Prostate gland (tissue), 2 donors: ENCODE results near the gene RAB3C. TPM values are rescaled to one million over a fixed set of nuclear protein-coding genes. Genes with fewer than 3 reads are reported as not detected.

Experiments
- DNase-seq: peaks from one replicate; pipeline ENCODE4 v3.0.0-alpha.2; 2019; ENCODE audit warnings: low spot score
- H3K27ac ChIP-seq, 2 donors: fragments of 200-600 bp; sonication (generic); 2 replicates each; pipeline ENCODE4 v1.5.1; 2017 to 2019
- H3K27me3 ChIP-seq: fragments of 200-600 bp; sonication (generic); replicated peaks from 2 replicates; pipeline ENCODE4 v1.5.1; 2019; ENCODE audit not compliant: insufficient read depth
- H3K36me3 ChIP-seq, 2 donors: fragments of 200-600 bp; sonication (generic); 1 replicate in 1 of 2; 2 replicates in 1 of 2; pipeline versions ENCODE4 v1.5.1 to v1.8.1; 2017 to 2019
- H3K4me1 ChIP-seq: fragments of 200-600 bp; sonication (generic); replicated peaks from 2 replicates; pipeline ENCODE4 v1.5.1; 2019
- H3K4me3 ChIP-seq, 2 donors: fragments of 200-600 bp; sonication (generic); 2 replicates each; pipeline ENCODE4 v1.5.1; 2017 to 2019
- H3K9me3 ChIP-seq: fragments of 200-600 bp; sonication (generic); 2 replicates; pipeline ENCODE4 v1.5.1; 2017
- CTCF ChIP-seq, 4 experiments: fragments of 200-600 bp in 2 of 4; fragments of 450-650 bp in 2 of 4; sonication (generic) in 2 of 4; IDR thresholded peaks; 1 replicate in 3 of 4; 2 replicates in 1 of 4; pipeline ENCODE4 v1.5.1; 2016 to 2019; ENCODE audit warnings: antibody characterized with exemption in 4 of 4, mild to moderate bottlenecking in 2 of 4, moderate library complexity in 2 of 4
- POLR2A ChIP-seq: fragments of 450-650 bp; IDR thresholded peaks from one replicate; pipeline ENCODE4 v1.6.1; 2016; ENCODE audit warnings: antibody characterized with exemption, mild to moderate bottlenecking
- POLR2AphosphoS5 ChIP-seq: sonication (generic); formaldehyde crosslinking; IDR thresholded peaks from one replicate; pipeline ENCODE4 v1.6.1; 2017; ENCODE audit warnings: antibody characterized with exemption
- WGBS: methylation state at CpG from one replicate; pipeline ENCODE4 v1.1.5; 2018; 5-methylcytosine and 5-hydroxymethylcytosine counted together
- intact Hi-C: fragments of 100-400 bp; cut with DNase I; formaldehyde crosslinking; loops from one replicate; pipeline ENCODE4 v1.14.2; 2022
- total RNA-seq, 2 donors: library from RNA; depleted of rRNA; stranded (reverse); fragments of >200 nt; gene quantifications; one replicate each; pipeline ENCODE4 v1.1.0, GENCODE V29; 2016

RAB3C gene
- total RNA-seq, 2 donors from 2014 or later = 0.45 TPM; not detected in 1

- intact Hi-C loops = no loop called here
- H3K27ac ChIP-seq = no peak overlapping the region
Measured at GRCh38 chr5:58818465-58818864, 235.6 kb downstream of the RAB3C start.

GRCh38 chr5:58825441-58825840 is 242.6 kb downstream of the RAB3C start:
- WGBS = 76% methylated on average over 2 of the region's 2 CpGs

More at GRCh38 chr5:58818465-58818864, 235.6 kb downstream of the RAB3C start:
- WGBS = 88% methylated on average over 1 of the region's 1 CpG
- no peak overlapping the region for H3K4me3 ChIP-seq
- H3K36me3 ChIP-seq = no peaks in the 10 kb centered on the region
- H3K9me3 ChIP-seq = no peaks in the 10 kb centered on the region
- no peaks in the 10 kb centered on the region for H3K4me1 ChIP-seq
- no peak for DNase-seq
- TF ChIP-seq CTCF (IDR thresholded peaks at IDR 0.05) (no peak), POLR2AphosphoS5 (no peak), POLR2A (no peak)
- H3K27me3 ChIP-seq = no peaks in the 10 kb centered on the region

GRCh38 chr5:58825899-58826298 is 243.0 kb downstream of the RAB3C start:
- no peaks in the 10 kb centered on the region for H3K27me3 ChIP-seq
- H3K27ac ChIP-seq = no peak overlapping the region
- H3K36me3 ChIP-seq = no peaks in the 10 kb centered on the region
- H3K4me1 ChIP-seq = no peaks in the 10 kb centered on the region
- no peak for TF ChIP-seq POLR2A
- no peak for TF ChIP-seq CTCF (IDR thresholded peaks at IDR 0.05)
- TF ChIP-seq POLR2AphosphoS5 = no peak
- H3K9me3 ChIP-seq = no peaks in the 10 kb centered on the region
- 76% methylated on average over 3 of the region's 3 CpGs for WGBS
- no peak for DNase-seq
- intact Hi-C loops = no loop called here
- no peak overlapping the region for H3K4me3 ChIP-seq

More at GRCh38 chr5:58825441-58825840, 242.6 kb downstream of the RAB3C start:
- Histone ChIP-seq H3K36me3 (no peaks in the 10 kb centered on the region), H3K27ac (no peak overlapping the region), H3K9me3 (no peaks in the 10 kb centered on the region), H3K4me1 (no peaks in the 10 kb centered on the region), H3K27me3 (no peaks in the 10 kb centered on the region), H3K4me3 (no peak overlapping the region)
- DNase-seq = no peak
- TF ChIP-seq POLR2AphosphoS5 (no peak), CTCF (IDR thresholded peaks at IDR 0.05) (no peak), POLR2A (no peak)
- intact Hi-C loops = no loop called here

GRCh38 chr5:58827463-58827862 is 244.6 kb downstream of the RAB3C start:
- H3K9me3 ChIP-seq = no peaks in the 10 kb centered on the region
- no peak for TF ChIP-seq POLR2A
- no peak for TF ChIP-seq POLR2AphosphoS5
- TF ChIP-seq CTCF (IDR thresholded peaks at IDR 0.05) = no peak
- no peaks in the 10 kb centered on the region for H3K4me1 ChIP-seq
- no peaks in the 10 kb centered on the region for H3K27me3 ChIP-seq
- DNase-seq = no peak
- intact Hi-C loops = no loop called here
- H3K27ac ChIP-seq = no peak overlapping the region
- 45% methylated on average over 2 of the region's 2 CpGs for WGBS
- H3K4me3 ChIP-seq = no peak overlapping the region
- no peaks in the 10 kb centered on the region for H3K36me3 ChIP-seq

GRCh38 chr5:58828258-58828657 is 245.4 kb downstream of the RAB3C start:
- Histone ChIP-seq H3K9me3 (no peaks in the 10 kb centered on the region), H3K4me3 (no peak overlapping the region), H3K4me1 (no peaks in the 10 kb centered on the region), H3K36me3 (no peaks in the 10 kb centered on the region), H3K27me3 (no peaks in the 10 kb centered on the region), H3K27ac (no peak overlapping the region)
- DNase-seq = no peak
- 79% methylated on average over 4 of the region's 4 CpGs for WGBS
- intact Hi-C loops = no loop called here
- TF ChIP-seq POLR2AphosphoS5 = no peak
- TF ChIP-seq POLR2A = no peak
- no peak for TF ChIP-seq CTCF (IDR thresholded peaks at IDR 0.05)
